Activated CD8-positive, alpha-beta T cell treated with anti-CD3 and anti-CD28 coated beads for 36 hours (primary cell): ENCODE results near the gene ZNF276. TPM values are rescaled to one million over a fixed set of nuclear protein-coding genes. Genes with fewer than 3 reads are reported as not detected.
"Not testable (repeated sequence)": the region's sequence is repeated elsewhere in the genome, so short reads cannot be mapped to it uniquely, and the experiment has no call there.

Experiments used
- ATAC-seq: fragments of 200-7000 bp; cut with Tn5 transposase; one replicate; pipeline ENCODE4 v1.10.0; 2021; ENCODE audit warnings: mild to moderate bottlenecking, moderate library complexity
- CTCF ChIA-PET: fragments of 350-600 bp; sonication (Branson Sonifier 250); formaldehyde crosslinking; loops from one replicate; lab custom pipeline; 2021; ENCODE audit warnings: antibody characterized with exemption; lab: Charles Lee
- POLR2A ChIA-PET: fragments of 350-600 bp; sonication (Branson Sonifier 250); formaldehyde crosslinking; loops from one replicate; lab custom pipeline; 2021; ENCODE audit warnings: antibody characterized with exemption; lab: Charles Lee
- DNase-seq: peaks from one replicate; pipeline ENCODE4 v3.0.0-alpha.2; 2020
- H3K27ac Mint-ChIP-seq: one replicate; pipeline ENCODE4 v1.8.0; 2021; ENCODE audit warnings: mild to moderate bottlenecking, mixed read lengths
- H3K27me3 Mint-ChIP-seq: one replicate; pipeline ENCODE4 v1.8.0; 2021; ENCODE audit warnings: mixed read lengths
- H3K36me3 Mint-ChIP-seq: one replicate; pipeline ENCODE4 v1.8.0; 2021; ENCODE audit warnings: low read depth, mixed read lengths
- H3K4me1 Mint-ChIP-seq: one replicate; pipeline ENCODE4 v1.8.0; 2021; ENCODE audit warnings: low read depth, mixed read lengths
- H3K4me3 Mint-ChIP-seq: one replicate; pipeline ENCODE4 v1.8.0; 2021; ENCODE audit warnings: mild to moderate bottlenecking, moderate library complexity, mixed read lengths
- H3K9me3 Mint-ChIP-seq: one replicate; pipeline ENCODE4 v1.8.0; 2021; ENCODE audit warnings: mixed read lengths
- intact Hi-C: fragments of 100-400 bp; cut with micrococcal nuclease; formaldehyde crosslinking; loops from one replicate; pipeline ENCODE4 v1.10.0; 2022
- total RNA-seq, 2 experiments: library from RNA; stranded (reverse); gene quantifications; one replicate each; pipeline ENCODE4 v1.2.3, GENCODE V29; 2021
- TF ChIP-seq, protein P1 (sequence below): fragments of 200-600 bp; IDR thresholded peaks from one replicate; pipeline ENCODE4 v1.8.0; 2022; ENCODE audit warnings: antibody characterized with exemption, mild to moderate bottlenecking

Gene ZNF276
- total RNA-seq, 2 experiments from 2014 or later, result 24.6 to 27.9 TPM

DNA sequence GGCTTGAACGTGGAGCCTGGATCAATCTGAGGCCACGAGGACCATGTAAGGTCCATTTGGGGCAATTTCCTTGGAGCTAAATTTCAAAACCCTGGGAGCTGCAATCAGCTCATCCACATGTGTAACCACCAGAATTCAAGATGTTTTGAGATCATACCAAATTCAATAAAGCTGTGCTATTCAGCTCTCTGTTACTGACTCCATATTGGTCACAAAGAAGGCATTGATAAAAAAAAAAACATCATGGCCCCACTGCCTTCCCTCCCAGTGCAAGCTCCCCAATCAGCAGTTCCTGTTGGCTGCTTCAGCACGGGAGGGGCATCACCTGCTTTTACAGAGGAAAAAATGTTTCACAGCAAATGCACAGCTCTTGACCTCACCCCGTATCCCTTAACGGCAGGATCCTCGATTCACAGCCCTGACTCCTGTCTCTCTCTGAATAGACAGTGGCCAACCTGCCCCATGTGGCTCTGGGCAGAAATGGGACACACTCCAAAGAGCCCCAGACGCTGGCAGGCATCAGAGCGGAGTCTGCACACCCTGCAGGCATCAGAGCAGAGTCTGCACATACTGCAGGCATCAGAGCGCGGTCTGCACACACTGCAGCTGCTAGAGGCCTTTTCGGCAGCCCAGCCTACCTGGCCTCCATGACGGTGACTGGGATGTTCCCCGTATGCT lies 58.0 kb downstream of the ZNF276 start:
- Mint-ChIP-seq H3K4me3 (no peak overlapping the region), H3K36me3 (peaks cover 42% of the 10 kb centered on the region), H3K4me1 (peaks cover 1% of the 10 kb centered on the region), H3K27ac (no peak overlapping the region), H3K27me3 (no peaks in the 10 kb centered on the region), H3K9me3 (no peaks in the 10 kb centered on the region)
- ChIA-PET CTCF (interaction anchor here (1.2 kb wide), 1 partner anchor 14 kb away, joined by 3 read pairs; no protein-coding TSS in a partner anchor), POLR2A (interaction anchor here (1.0 kb wide), 1 partner anchor 11 kb away, joined by 3 read pairs; no protein-coding TSS in a partner anchor)
- no peak for DNase-seq
- intact Hi-C loops, result no loop called here
- TF ChIP-seq, protein P1, sequence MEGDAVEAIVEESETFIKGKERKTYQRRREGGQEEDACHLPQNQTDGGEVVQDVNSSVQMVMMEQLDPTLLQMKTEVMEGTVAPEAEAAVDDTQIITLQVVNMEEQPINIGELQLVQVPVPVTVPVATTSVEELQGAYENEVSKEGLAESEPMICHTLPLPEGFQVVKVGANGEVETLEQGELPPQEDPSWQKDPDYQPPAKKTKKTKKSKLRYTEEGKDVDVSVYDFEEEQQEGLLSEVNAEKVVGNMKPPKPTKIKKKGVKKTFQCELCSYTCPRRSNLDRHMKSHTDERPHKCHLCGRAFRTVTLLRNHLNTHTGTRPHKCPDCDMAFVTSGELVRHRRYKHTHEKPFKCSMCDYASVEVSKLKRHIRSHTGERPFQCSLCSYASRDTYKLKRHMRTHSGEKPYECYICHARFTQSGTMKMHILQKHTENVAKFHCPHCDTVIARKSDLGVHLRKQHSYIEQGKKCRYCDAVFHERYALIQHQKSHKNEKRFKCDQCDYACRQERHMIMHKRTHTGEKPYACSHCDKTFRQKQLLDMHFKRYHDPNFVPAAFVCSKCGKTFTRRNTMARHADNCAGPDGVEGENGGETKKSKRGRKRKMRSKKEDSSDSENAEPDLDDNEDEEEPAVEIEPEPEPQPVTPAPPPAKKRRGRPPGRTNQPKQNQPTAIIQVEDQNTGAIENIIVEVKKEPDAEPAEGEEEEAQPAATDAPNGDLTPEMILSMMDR, result no peak
- ATAC-seq, result no peak

GRCh38 chr16:89779909-89780305 lies 58.6 kb downstream of the ZNF276 start:
- ATAC-seq (no peak), DNase-seq (no peak)
- Mint-ChIP-seq H3K4me1 (peaks cover 6% of the 10 kb centered on the region), H3K27me3 (no peaks in the 10 kb centered on the region), H3K36me3 (peaks cover 47% of the 10 kb centered on the region), H3K4me3 (no peak overlapping the region), H3K9me3 (no peaks in the 10 kb centered on the region), H3K27ac (no peak overlapping the region)
- intact Hi-C loops, result no loop called here
- ChIA-PET POLR2A (no interaction called here), CTCF (no interaction called here)
- TF ChIP-seq, protein P1, result no peak

- peaks cover 24% of the 10 kb centered on the region for H3K4me1 Mint-ChIP-seq
- no peaks in the 10 kb centered on the region for H3K27me3 Mint-ChIP-seq
- DNase-seq (no peak), ATAC-seq (no peak)
- POLR2A ChIA-PET, result no interaction called here
- H3K27ac Mint-ChIP-seq, result no peak overlapping the region
- intact Hi-C loops, result no loop called here
- H3K9me3 Mint-ChIP-seq, result no peaks in the 10 kb centered on the region
- H3K4me3 Mint-ChIP-seq, result no peak overlapping the region
- H3K36me3 Mint-ChIP-seq, result peaks cover 55% of the 10 kb centered on the region
- CTCF ChIA-PET, result interaction anchor here (1.4 kb wide), 1 partner anchor 78 kb away, joined by 4 read pairs; no protein-coding TSS in a partner anchor
- TF ChIP-seq, protein P1, result no peak
Measured at GRCh38 chr16:89782489-89782888, 61.2 kb downstream of the ZNF276 start.

GRCh38 chr16:89783952-89784351 lies 62.6 kb downstream of the ZNF276 start:
- ATAC-seq, H3K27me3 Mint-ChIP-seq, H3K27ac Mint-ChIP-seq, H3K4me3 Mint-ChIP-seq, POLR2A ChIA-PET, H3K9me3 Mint-ChIP-seq, DNase-seq: not testable (repeated sequence)
- CTCF ChIA-PET, result interaction anchor here (1.7 kb wide), 1 partner anchor 77 kb away, joined by 8 read pairs; no protein-coding TSS in a partner anchor
- Mint-ChIP-seq H3K4me1 (peaks cover 24% of the 10 kb centered on the region), H3K36me3 (peaks cover 50% of the 10 kb centered on the region)
- intact Hi-C loops, result loop anchor here (2.0 kb wide), 1 partner anchor 79 kb away; no protein-coding TSS in a partner anchor

- H3K9me3 Mint-ChIP-seq, result no peaks in the 10 kb centered on the region
- no peak overlapping the region for H3K27ac Mint-ChIP-seq
- peaks cover 24% of the 10 kb centered on the region for H3K4me1 Mint-ChIP-seq
- TF ChIP-seq, protein P1, result no peak
- DNase-seq (peak; percentile 20), ATAC-seq (peak; percentile 45)
- no peak overlapping the region for H3K4me3 Mint-ChIP-seq
- POLR2A ChIA-PET, result interaction anchor here (0.5 to 1.0 kb wide), 2 partner anchors 88 to 166 kb away, joined by 3 to 4 read pairs; partner anchors contain the start of gene TCF25
- intact Hi-C loops, result loop anchor here (2.0 kb wide), 1 partner anchor 78 kb away; no protein-coding TSS in a partner anchor
- CTCF ChIA-PET, result interaction anchor here (1.7 kb wide), 1 partner anchor 76 kb away, joined by 8 read pairs; no protein-coding TSS in a partner anchor
- H3K36me3 Mint-ChIP-seq, result peaks cover 48% of the 10 kb centered on the region
- no peaks in the 10 kb centered on the region for H3K27me3 Mint-ChIP-seq
Measured at GRCh38 chr16:89784406-89784805, 63.1 kb downstream of the ZNF276 start.
